GM12865 (cell line): ENCODE data around the gene CITED4.

ENCODE experiments used
- DNase-seq: peaks from one replicate; pipeline ENCODE4 v3.0.0; 2010; ENCODE audit warnings: low read depth
- H3K4me3 ChIP-seq: 2 replicates; pipeline ENCODE4 v1.5.1; 2011; ENCODE audit warnings: mild to moderate bottlenecking, low read depth, low read length, control low read depth
- CTCF ChIP-seq: IDR thresholded peaks from 2 replicates; pipeline ENCODE4 v1.5.1; 2011; ENCODE audit warnings: low read length, control low read depth, low read depth, inconsistent platforms; ENCODE audit not compliant: insufficient read depth; ENCODE audit errors: missing control alignments

Gene CITED4

GRCh38 chr1:40842207-40842606, 20.0 kb downstream of the CITED4 start:
- DNase-seq, result no peak
- TF ChIP-seq CTCF, result no peak
- H3K4me3 ChIP-seq, result no peak overlapping the region

- no peak for DNase-seq
- no peak overlapping the region for H3K4me3 ChIP-seq
- no peak for TF ChIP-seq CTCF
Measured at GRCh38 chr1:40841602-40842001, 20.6 kb downstream of the CITED4 start.

- no peak for TF ChIP-seq CTCF
Measured at GRCh38 chr1:40840526-40841323, 21.4 kb downstream of the CITED4 start.

GRCh38 chr1:40839943-40840335, 22.2 kb downstream of the CITED4 start:
- no peak overlapping the region for H3K4me3 ChIP-seq
- DNase-seq, result no peak
- TF ChIP-seq CTCF, result no peak

More at GRCh38 chr1:40840526-40841323, 21.4 kb downstream of the CITED4 start:
- peak; percentile 21 for DNase-seq
- no peak overlapping the region for H3K4me3 ChIP-seq

GRCh38 chr1:40838980-40839942, 22.9 kb downstream of the CITED4 start:
- H3K4me3 ChIP-seq, result no peak overlapping the region
- no peak for DNase-seq
- TF ChIP-seq CTCF, result no peak

- TF ChIP-seq CTCF, result no peak
- no peak overlapping the region for H3K4me3 ChIP-seq
- no peak for DNase-seq
Measured at GRCh38 chr1:40838045-40838979, 23.9 kb downstream of the CITED4 start.
